HEK293 (cell line): ENCODE results near the gene TUBB4A.
"Not testable (repeated sequence)": the region's sequence is repeated elsewhere in the genome, so short reads cannot be mapped to it uniquely, and the experiment has no call there.

Source experiments
- CTCF ChIA-PET: fragments of 350-600 bp; formaldehyde crosslinking; extraction: SDS; loops from one replicate; lab custom pipeline; 2021; ENCODE audit warnings: antibody characterized with exemption; lab: Yijun Ruan, JAX
- POLR2A ChIA-PET: fragments of 300-600 bp; formaldehyde crosslinking; extraction: SDS; loops from one replicate; lab custom pipeline; 2020; ENCODE audit warnings: antibody characterized with exemption, inconsistent platforms; lab: Yijun Ruan, JAX
- H3K27ac ChIP-seq: fragments of 200-500 bp; sonication (Bioruptor generic); 2 replicates; pipeline ENCODE4 v1.5.1; 2014; ENCODE audit warnings: low read depth, low read length, control low read depth, inconsistent platforms; ENCODE audit errors: extremely low read depth
- H3K36me3 ChIP-seq, 2 experiments: fragments of 200-500 bp in 1 of 2; sonication (Bioruptor generic) in 1 of 2; 1 replicate in 1 of 2; 2 replicates in 1 of 2; pipeline ENCODE4 v1.5.1; 2014 to 2017; ENCODE audit warnings: inconsistent platforms in 2 of 2, low read length in 2 of 2; ENCODE audit not compliant: control insufficient read depth in 2 of 2, insufficient read depth in 1 of 2
- H3K4me1 ChIP-seq: fragments of 200-500 bp; sonication (Bioruptor generic); 2 replicates; pipeline ENCODE4 v1.5.1; 2014; ENCODE audit warnings: mild to moderate bottlenecking, low read length, inconsistent platforms; ENCODE audit not compliant: control insufficient read depth, insufficient read depth
- H3K4me3 ChIP-seq: 2 replicates; pipeline ENCODE4 v1.5.1; 2011; ENCODE audit warnings: low read depth, mild to moderate bottlenecking, control low read depth, low read length, moderate library complexity
- H3K9me3 ChIP-seq: fragments of 200-500 bp; sonication (Bioruptor generic); 2 replicates; pipeline ENCODE4 v1.5.1; 2014; ENCODE audit warnings: low read depth, low read length, inconsistent platforms; ENCODE audit not compliant: control insufficient read depth, insufficient read depth
- SALL2 ChIP-seq: fragments of 450-650 bp; formaldehyde crosslinking; IDR thresholded peaks from 2 replicates; pipeline ENCODE4 v1.5.0; 2017; ENCODE audit warnings: missing biosample characterization, mild to moderate bottlenecking, missing genetic modification characterization, borderline replicate concordance
- SETDB1 ChIP-seq: IDR thresholded peaks from one replicate; pipeline ENCODE4 v1.6.1; 2017; ENCODE audit warnings: mild to moderate bottlenecking, low read length, moderate library complexity, mixed read lengths; ENCODE audit not compliant: insufficient read length
- TSHZ1 ChIP-seq: fragments of 450-650 bp; formaldehyde crosslinking; IDR thresholded peaks from 2 replicates; pipeline ENCODE4 v1.5.1; 2016; ENCODE audit warnings: missing biosample characterization, missing genetic modification characterization, borderline replicate concordance
- ZNF214 ChIP-seq: fragments of 450-650 bp; formaldehyde crosslinking; IDR thresholded peaks from 2 replicates; pipeline ENCODE4 v1.5.1; 2017; ENCODE audit warnings: missing biosample characterization, mild to moderate bottlenecking, missing genetic modification characterization, borderline replicate concordance
- ZNF398 ChIP-seq: fragments of 450-650 bp; formaldehyde crosslinking; IDR thresholded peaks from 2 replicates; pipeline ENCODE4 v1.5.1; 2017; ENCODE audit warnings: missing biosample characterization, missing genetic modification characterization
- ZNF433 ChIP-seq: fragments of 450-650 bp; formaldehyde crosslinking; IDR thresholded peaks from 2 replicates; pipeline ENCODE4 v1.5.1; 2016; ENCODE audit warnings: missing biosample characterization, missing genetic modification characterization, low read depth
- ZSCAN18 ChIP-seq: fragments of 450-650 bp; formaldehyde crosslinking; IDR thresholded peaks from 2 replicates; pipeline ENCODE4 v1.5.1; 2016; ENCODE audit warnings: missing biosample characterization, missing genetic modification characterization

The TUBB4A gene

GRCh38 chr19:6551091-6551490 lies 49.0 kb upstream of the TUBB4A start:
- Histone ChIP-seq H3K9me3 (no peaks in the 10 kb centered on the region), H3K4me3 (no peak overlapping the region), H3K27ac (no peak overlapping the region), H3K36me3 (no peaks in the 10 kb centered on the region), H3K4me1 (no peaks in the 10 kb centered on the region)
- TF ChIP-seq ZNF433 = no peak
- peak; percentile 75 for TF ChIP-seq SETDB1
- TF ChIP-seq ZNF398 = no peak
- CTCF ChIA-PET = interaction anchor here (1.4 kb wide), 1 partner anchor 34 kb away, joined by 3 read pairs; no protein-coding TSS in a partner anchor
- POLR2A ChIA-PET = no interaction called here

- not testable (repeated sequence) for H3K9me3 ChIP-seq, H3K36me3 ChIP-seq, H3K27ac ChIP-seq, H3K4me3 ChIP-seq, H3K4me1 ChIP-seq
- ChIA-PET POLR2A (interaction anchor here (0.6 kb wide), 1 partner anchor 513 kb away, joined by 6 read pairs; no protein-coding TSS in a partner anchor), CTCF (interaction anchor here (1.4 kb wide), 1 partner anchor 34 kb away, joined by 3 read pairs; no protein-coding TSS in a partner anchor)
These were observed 48.6 kb upstream of the TUBB4A start for GRCh38 chr19:6550679-6551078.

- no peak for TF ChIP-seq SALL2 (tag by site-specific recombination)
- no peak for TF ChIP-seq ZNF398
- no peak for TF ChIP-seq ZSCAN18 (tag by site-specific recombination)
- TF ChIP-seq TSHZ1 (tag by site-specific recombination) = no peak
- no peak for TF ChIP-seq ZNF214 (tag by site-specific recombination)
- Histone ChIP-seq H3K4me1 (no peaks in the 10 kb centered on the region), H3K36me3 (no peaks in the 10 kb centered on the region), H3K4me3 (no peak overlapping the region), H3K27ac (no peak overlapping the region), H3K9me3 (no peaks in the 10 kb centered on the region)
- ChIA-PET POLR2A (no interaction called here), CTCF (no interaction called here)
These were observed 41.8 kb upstream of the TUBB4A start for GRCh38 chr19:6543866-6544347.
